GM12878 (cell line): ENCODE results near the gene TNFAIP8L3. TPM values are rescaled to one million over a fixed set of nuclear protein-coding genes. Genes with fewer than 3 reads are reported as not detected.

Experiments
- ATAC-seq: fragments of 200-7000 bp; cut with Tn5 transposase; 3 replicates; pipeline ENCODE4 v1.9.1; 2020; ENCODE audit warnings: mild to moderate bottlenecking, moderate library complexity
- BruUV-seq: library from RNA; stranded (reverse); fragments of 400-500 nt; replicated peaks from 2 replicates; lab custom pipeline; 2021; lab: Mats Ljungman, UMichigan
- CTCF ChIA-PET: fragments of 300-600 bp; sonication (Branson Sonifier 250); formaldehyde crosslinking; extraction: SDS; loops from one replicate; lab custom pipeline; 2021; ENCODE audit warnings: inconsistent platforms; lab: Yijun Ruan, JAX
- POLR2A ChIA-PET: fragments of 350-600 bp; formaldehyde crosslinking; extraction: SDS; loops from one replicate; lab custom pipeline; 2021; ENCODE audit warnings: inconsistent platforms; lab: Charles Lee
- RAD21 ChIA-PET: fragments of 300-600 bp; sonication (Branson Sonifier 250); formaldehyde crosslinking; loops from one replicate; lab custom pipeline; 2023; ENCODE audit warnings: antibody characterized with exemption; ENCODE audit not compliant: unreplicated experiment; lab: Charles Lee
- SMC1A ChIA-PET: fragments of 300-600 bp; sonication (Branson Sonifier 250); formaldehyde crosslinking; loops from one replicate; lab custom pipeline; 2023; ENCODE audit not compliant: unreplicated experiment, uncharacterized antibody; lab: Charles Lee
- DNase-seq: peaks from one replicate; pipeline ENCODE4 v3.0.0-alpha.2; 2011; ENCODE audit warnings: low read depth, low spot score
- FAIRE-seq: peaks from 3 replicates; lab custom pipeline; 2011; peaks lifted over from hg19 to GRCh38; lab: Jason Lieb, UNC
- H2AFZ ChIP-seq: 2 replicates; pipeline ENCODE4 v1.6.0; 2011; ENCODE audit warnings: low read depth, low read length, control low read depth; ENCODE audit not compliant: control insufficient read depth
- H3K27ac ChIP-seq: 2 replicates; pipeline ENCODE4 v1.5.1; 2011; ENCODE audit warnings: control low read depth; ENCODE audit not compliant: control insufficient read depth, insufficient read depth
- H3K27me3 ChIP-seq, 2 experiments: replicated peaks in 1 of 2; 2 replicates each; pipeline versions ENCODE4 v1.6.0 to v1.6.1; 2011; ENCODE audit warnings: low read length in 1 of 2; ENCODE audit not compliant: control insufficient read depth in 2 of 2, insufficient read depth in 2 of 2
- H3K36me3 ChIP-seq, 2 experiments: 2 replicates each; pipeline ENCODE4 v1.5.1; 2011; ENCODE audit warnings: low read length in 1 of 2; ENCODE audit not compliant: control insufficient read depth in 2 of 2, insufficient read depth in 2 of 2
- H3K4me1 ChIP-seq: 2 replicates; pipeline ENCODE4 v1.6.1; 2011; ENCODE audit warnings: mild to moderate bottlenecking, low read length, moderate library complexity, mixed read lengths; ENCODE audit not compliant: control insufficient read depth, insufficient read depth
- H3K4me2 ChIP-seq: 2 replicates; pipeline ENCODE4 v1.6.0; 2011; ENCODE audit warnings: control low read depth; ENCODE audit not compliant: control insufficient read depth, insufficient read depth
- H3K4me3 ChIP-seq: fragments of 200-600 bp; sonication (generic); 2 replicates; pipeline ENCODE4 v1.5.1; 2016
- H3K79me2 ChIP-seq: 2 replicates; pipeline ENCODE4 v1.6.0; 2011; ENCODE audit warnings: low read length; ENCODE audit not compliant: control insufficient read depth, insufficient read depth
- H3K9ac ChIP-seq: 2 replicates; pipeline ENCODE4 v1.8.0; 2011; ENCODE audit warnings: low read length, control low read depth, mixed read lengths; ENCODE audit not compliant: control insufficient read depth, insufficient read depth
- H3K9me3 ChIP-seq: replicated peaks from 3 replicates; pipeline ENCODE4 v1.5.1; 2011; ENCODE audit warnings: mild to moderate bottlenecking, low read length; ENCODE audit not compliant: control insufficient read depth, insufficient read depth
- H4K20me1 ChIP-seq: 2 replicates; pipeline ENCODE4 v1.6.0; 2011; ENCODE audit not compliant: control insufficient read depth, insufficient read depth
- FOXK2 ChIP-seq: fragments of 450-650 bp; IDR thresholded peaks from 2 replicates; pipeline ENCODE4 v1.6.1; 2017; ENCODE audit warnings: mild to moderate bottlenecking, moderate library complexity
- IKZF1 ChIP-seq: fragments of 450-650 bp; conservative IDR thresholded peaks from 2 replicates; pipeline ENCODE4 v1.6.1; 2017; ENCODE audit warnings: antibody characterized with exemption, mild to moderate bottlenecking
- JUNB ChIP-seq: IDR thresholded peaks from 2 replicates; pipeline ENCODE4 v1.6.1; 2016; ENCODE audit warnings: antibody characterized with exemption, mild to moderate bottlenecking
- JUND ChIP-seq: IDR thresholded peaks from 2 replicates; pipeline ENCODE4 v1.6.1; 2012; ENCODE audit warnings: low read depth, mild to moderate bottlenecking, low read length, improper control_type of control experiment, moderate library complexity
- MEF2A ChIP-seq: IDR thresholded peaks from 2 replicates; pipeline ENCODE4 v1.6.1; 2011; ENCODE audit warnings: low read depth, mild to moderate bottlenecking, low read length, moderate library complexity; ENCODE audit not compliant: insufficient read depth
- RAD21 ChIP-seq: IDR thresholded peaks from 2 replicates; pipeline ENCODE4 v1.6.1; 2011; ENCODE audit warnings: mild to moderate bottlenecking, low read depth, low read length, moderate library complexity; ENCODE audit not compliant: insufficient read depth
- SUZ12 ChIP-seq: fragments of 200-600 bp; sonication (generic); IDR thresholded peaks from one replicate; pipeline ENCODE4 v1.6.1; 2018; ENCODE audit warnings: antibody characterized with exemption, mild to moderate bottlenecking; ENCODE audit not compliant: unreplicated experiment
- USF1 ChIP-seq: IDR thresholded peaks from 2 replicates; pipeline ENCODE4 v1.6.1; 2011; ENCODE audit warnings: borderline replicate concordance, low read depth, mild to moderate bottlenecking, moderate library complexity, mixed read lengths, low read length; ENCODE audit not compliant: insufficient read depth; ENCODE audit errors: extremely low read length
- YY1 ChIP-seq: IDR thresholded peaks from 2 replicates; pipeline ENCODE4 v1.6.1; 2011; ENCODE audit warnings: low read depth, mild to moderate bottlenecking, low read length
- ZNF592 ChIP-seq: fragments of 450-650 bp; IDR thresholded peaks from 2 replicates; pipeline ENCODE4 v1.6.1; 2017; ENCODE audit warnings: mild to moderate bottlenecking, moderate library complexity
- WGBS: methylation state at CpG from one replicate; pipeline ENCODE4 v1.1.6; 2016; ENCODE audit warnings: low lambda C conversion rate; ENCODE audit not compliant: insufficient replicate concordance, insufficient coverage; ENCODE audit errors: missing lambda C conversion rate; 5-methylcytosine and 5-hydroxymethylcytosine counted together
- in situ Hi-C: fragments of 300-500 bp; cut with MboI; formaldehyde crosslinking; loops from 9 replicates; pipeline ENCODE4 v1.14.3; 2018; ENCODE audit warnings: mixed read lengths
- intact Hi-C: fragments of 100-400 bp; cut with micrococcal nuclease; formaldehyde crosslinking; loops from one replicate; pipeline ENCODE4 v1.14.2; 2022; ENCODE audit not compliant: unreplicated experiment
- polyA plus RNA-seq, 11 experiments: library from polyadenylated mRNA; depleted of rRNA in 4 of 11; unstranded in 6 of 11; stranded (reverse) in 5 of 11; fragments of >200 nt; fragmentation: Nextera tagmentation in 4 of 11; fragmentation: Illumina TruSeq in 1 of 11; extraction: Ambion mirVana in 4 of 11; extraction: Trizol in 1 of 11; gene quantifications; 1 replicate in 1 of 11; 2 replicates in 10 of 11; pipeline versions ENCODE4 v1.2.1 to v1.2.3, GENCODE V29; 2011 to 2016; ENCODE audit warnings: inconsistent platforms in 2 of 11, missing spikeins in 2 of 11, low read depth in 1 of 11
- total RNA-seq, 4 experiments: library from RNA; depleted of rRNA in 3 of 4; stranded (reverse); fragments of >200 nt in 3 of 4; fragmentation: Illumina TruSeq in 1 of 4; extraction: Trizol in 1 of 4; gene quantifications; 2 replicates each; pipeline versions ENCODE4 v1.2.1 to v1.2.3, GENCODE V29; 2013 to 2021

The TNFAIP8L3 gene
- total and polyA plus RNA-seq, 10 of the 15 experiments (the other 5 are each of a cell fraction or from before 2014, with no cell fraction given), result 0.22 TPM; not detected in 9

DNA sequence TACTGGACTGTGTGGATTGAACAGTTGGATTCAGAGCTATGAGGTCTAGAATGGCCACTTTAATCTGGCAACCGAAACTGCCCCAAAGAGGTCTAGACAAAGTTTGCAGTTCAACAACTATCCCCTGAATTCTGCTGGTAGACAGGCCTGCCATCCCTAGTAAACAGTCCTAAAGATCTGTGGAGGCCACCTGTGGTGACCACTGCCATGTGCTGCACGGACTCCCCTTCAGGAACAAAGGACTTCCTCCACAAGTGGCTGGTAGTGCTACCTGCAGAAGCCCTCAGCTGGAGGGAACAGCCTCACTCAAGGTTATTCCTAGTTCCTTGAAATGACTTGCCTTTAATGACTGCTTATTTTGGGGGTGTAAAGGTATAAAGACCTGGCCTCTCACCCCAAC lies 6.1 kb downstream of the TNFAIP8L3 start (continued):
- no peak for TF ChIP-seq ZNF592
- TF ChIP-seq YY1, result no peak
- no peak for TF ChIP-seq SUZ12
- TF ChIP-seq JUND, result no peak
- TF ChIP-seq RAD21, result no peak
- TF ChIP-seq, all 136 proteins: peak for 0

DNA sequence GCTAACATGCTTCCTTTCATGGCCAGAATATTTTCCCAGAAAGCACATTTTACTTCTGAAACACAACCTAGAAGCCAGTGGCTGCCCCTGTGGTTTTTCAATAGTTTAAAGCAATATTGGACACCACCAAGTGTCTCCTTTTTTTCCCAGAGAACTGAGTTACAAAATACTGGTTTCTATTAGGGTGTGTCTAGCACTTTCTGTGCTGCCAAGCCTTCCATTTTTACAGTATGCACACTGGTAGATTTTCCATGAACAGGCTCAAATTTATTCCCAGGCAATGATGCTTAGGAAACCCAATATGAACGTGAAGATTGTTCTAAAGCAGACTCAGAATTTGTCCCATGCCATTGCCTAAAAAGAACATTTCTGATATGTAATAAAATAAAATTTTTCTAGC lies 7.2 kb downstream of the TNFAIP8L3 start:
- POLR2A ChIA-PET, result no interaction called here

More for the DNA sequence above, 7.2 kb downstream of the TNFAIP8L3 start:
- 0% methylated on average over 1 of the region's 1 CpG for WGBS
- Histone ChIP-seq H3K4me1 (no peaks in the 10 kb centered on the region), H3K9ac (no peak overlapping the region), H2AFZ (no peak overlapping the region), H3K79me2 (no peaks in the 10 kb centered on the region)
- FAIRE-seq (no peak), ATAC-seq (no peak), DNase-seq (no peak)
- BruUV-seq, result no TSS peak
- in situ Hi-C loops, result no loop called here
- CTCF ChIA-PET, result interaction anchor here (1.0 kb wide), 1 partner anchor 286 kb away, joined by 3 read pairs; no protein-coding TSS in a partner anchor
- intact Hi-C loops, result no loop called here
- TF ChIP-seq MEF2A, result no peak
- TF ChIP-seq JUNB, result no peak
- TF ChIP-seq IKZF1, result no peak
- no peak for TF ChIP-seq USF1
- no peak for TF ChIP-seq FOXK2
- TF ChIP-seq, all 136 proteins: peak for 0
- Histone ChIP-seq H3K27me3 (peaks cover 6 to 7% of the 10 kb centered on the region in 2 experiments; a peak in 3 of 4 replicates), H4K20me1 (no peaks in the 10 kb centered on the region), H3K4me2 (no peak overlapping the region), H3K4me3 (no peak overlapping the region), H3K36me3 (no peaks in the 10 kb centered on the region), H3K9me3 (no peaks in the 10 kb centered on the region), H3K27ac (no peak overlapping the region)
- RAD21 ChIA-PET, result no interaction called here
- SMC1A ChIA-PET, result no interaction called here
